Duodenal mucosa (tissue), 2 donors: ENCODE measurements around the gene PLXNB2.

Source experiments
- H3K27ac ChIP-seq: one replicate; pipeline ENCODE4 v1.7.0; 2013; ENCODE audit warnings: low read depth, low read length
- H3K27me3 ChIP-seq, 2 donors: one replicate each; pipeline ENCODE4 v1.7.0; 2013; ENCODE audit warnings: low read length in 2 of 2, control low read depth in 1 of 2; ENCODE audit not compliant: insufficient read depth in 2 of 2, control insufficient read depth in 1 of 2
- H3K36me3 ChIP-seq, 2 donors: one replicate each; pipeline ENCODE4 v1.7.0; 2013; ENCODE audit warnings: low read length in 2 of 2, control low read depth in 1 of 2; ENCODE audit not compliant: insufficient read depth in 2 of 2, control insufficient read depth in 1 of 2
- H3K4me1 ChIP-seq, 2 donors: one replicate each; pipeline ENCODE4 v1.7.0; 2013; ENCODE audit warnings: low read length in 2 of 2, control low read depth in 1 of 2; ENCODE audit not compliant: insufficient read depth in 2 of 2, control insufficient read depth in 1 of 2
- H3K4me3 ChIP-seq, 2 donors: one replicate each; pipeline ENCODE4 v1.7.0; 2013; ENCODE audit warnings: low read length in 2 of 2, low read depth in 1 of 2
- H3K9ac ChIP-seq, 2 donors: one replicate each; pipeline ENCODE4 v1.7.0; 2013; ENCODE audit warnings: low read length in 2 of 2, low read depth in 1 of 2
- H3K9me3 ChIP-seq, 2 donors: one replicate each; pipeline ENCODE4 v1.7.0; 2013; ENCODE audit warnings: low read length in 2 of 2, control low read depth in 1 of 2; ENCODE audit not compliant: control insufficient read depth in 1 of 2

Gene PLXNB2, protein sequence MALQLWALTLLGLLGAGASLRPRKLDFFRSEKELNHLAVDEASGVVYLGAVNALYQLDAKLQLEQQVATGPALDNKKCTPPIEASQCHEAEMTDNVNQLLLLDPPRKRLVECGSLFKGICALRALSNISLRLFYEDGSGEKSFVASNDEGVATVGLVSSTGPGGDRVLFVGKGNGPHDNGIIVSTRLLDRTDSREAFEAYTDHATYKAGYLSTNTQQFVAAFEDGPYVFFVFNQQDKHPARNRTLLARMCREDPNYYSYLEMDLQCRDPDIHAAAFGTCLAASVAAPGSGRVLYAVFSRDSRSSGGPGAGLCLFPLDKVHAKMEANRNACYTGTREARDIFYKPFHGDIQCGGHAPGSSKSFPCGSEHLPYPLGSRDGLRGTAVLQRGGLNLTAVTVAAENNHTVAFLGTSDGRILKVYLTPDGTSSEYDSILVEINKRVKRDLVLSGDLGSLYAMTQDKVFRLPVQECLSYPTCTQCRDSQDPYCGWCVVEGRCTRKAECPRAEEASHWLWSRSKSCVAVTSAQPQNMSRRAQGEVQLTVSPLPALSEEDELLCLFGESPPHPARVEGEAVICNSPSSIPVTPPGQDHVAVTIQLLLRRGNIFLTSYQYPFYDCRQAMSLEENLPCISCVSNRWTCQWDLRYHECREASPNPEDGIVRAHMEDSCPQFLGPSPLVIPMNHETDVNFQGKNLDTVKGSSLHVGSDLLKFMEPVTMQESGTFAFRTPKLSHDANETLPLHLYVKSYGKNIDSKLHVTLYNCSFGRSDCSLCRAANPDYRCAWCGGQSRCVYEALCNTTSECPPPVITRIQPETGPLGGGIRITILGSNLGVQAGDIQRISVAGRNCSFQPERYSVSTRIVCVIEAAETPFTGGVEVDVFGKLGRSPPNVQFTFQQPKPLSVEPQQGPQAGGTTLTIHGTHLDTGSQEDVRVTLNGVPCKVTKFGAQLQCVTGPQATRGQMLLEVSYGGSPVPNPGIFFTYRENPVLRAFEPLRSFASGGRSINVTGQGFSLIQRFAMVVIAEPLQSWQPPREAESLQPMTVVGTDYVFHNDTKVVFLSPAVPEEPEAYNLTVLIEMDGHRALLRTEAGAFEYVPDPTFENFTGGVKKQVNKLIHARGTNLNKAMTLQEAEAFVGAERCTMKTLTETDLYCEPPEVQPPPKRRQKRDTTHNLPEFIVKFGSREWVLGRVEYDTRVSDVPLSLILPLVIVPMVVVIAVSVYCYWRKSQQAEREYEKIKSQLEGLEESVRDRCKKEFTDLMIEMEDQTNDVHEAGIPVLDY (N-terminal part only)

DNA sequence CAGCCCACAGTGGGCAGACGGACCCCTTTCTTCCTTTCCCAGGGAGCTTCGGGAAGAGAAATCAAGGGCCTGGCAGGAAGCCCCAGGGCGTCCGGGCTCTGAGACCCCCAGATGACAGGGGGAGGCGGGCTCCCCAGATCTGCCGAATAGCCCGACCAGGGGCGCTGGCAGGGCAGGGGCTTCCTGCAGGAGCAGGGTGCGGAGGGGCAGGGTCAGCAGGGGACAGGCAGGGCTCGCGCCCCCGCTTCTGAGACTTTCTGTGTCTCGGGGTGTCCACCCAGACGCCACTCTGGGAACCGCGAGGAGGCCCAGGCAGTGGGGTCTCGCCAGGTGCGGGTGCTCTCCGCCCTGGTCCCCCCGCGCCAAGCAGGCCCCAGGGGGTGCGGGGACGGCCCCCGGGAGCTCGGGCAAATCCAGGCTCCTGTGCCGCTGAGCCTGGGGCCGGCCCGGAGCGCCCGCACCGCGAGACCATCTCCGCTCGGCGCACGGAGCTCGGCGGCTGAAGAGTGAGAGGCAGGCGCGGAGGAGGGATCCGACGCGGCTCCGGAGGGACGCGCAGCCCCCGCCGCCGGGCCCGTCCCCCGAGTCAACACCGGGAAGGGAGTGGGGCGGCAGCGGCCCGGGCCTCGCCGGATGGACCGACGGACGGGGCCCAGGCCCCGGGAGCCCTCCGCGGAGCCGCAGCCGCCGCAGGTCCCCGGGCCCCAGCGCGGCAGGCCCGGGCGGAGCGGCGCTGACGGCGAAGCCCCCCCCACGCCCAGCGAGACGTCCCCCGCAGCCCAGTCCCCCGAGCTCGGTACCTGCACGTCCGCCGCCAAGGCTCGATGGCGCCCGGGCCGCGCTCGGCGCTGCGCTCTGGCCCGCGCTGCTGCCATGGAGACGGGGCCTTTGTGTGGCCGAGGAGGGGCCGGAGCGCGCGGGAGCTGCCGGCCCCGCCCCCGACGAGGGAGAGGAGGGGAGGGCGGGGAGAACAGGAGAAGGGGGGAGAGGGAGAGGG, at the start of gene PLXNB2:
Gene PLXNB2 (minus strand): TSS at position 894 of the 997 bp plus-strand sequence. CDS start 17,062 bp downstream, outside the sequence.
- H3K4me3 ChIP-seq, result peak within 1 kb of the TSS; percentile 83 to 86
- H3K27ac ChIP-seq, result peak within 1 kb of the TSS; percentile 75
- H3K9ac ChIP-seq, result peak within 1 kb of the TSS; percentile 82 to 86
- H3K36me3 ChIP-seq, result no peaks in the 10 kb centered on the region
- no peaks in the 10 kb centered on the region for H3K9me3 ChIP-seq
- peaks cover 37 to 60% of the 10 kb centered on the region in 2 donors for H3K4me1 ChIP-seq
- H3K27me3 ChIP-seq, result no peaks in the 10 kb centered on the region

DNA sequence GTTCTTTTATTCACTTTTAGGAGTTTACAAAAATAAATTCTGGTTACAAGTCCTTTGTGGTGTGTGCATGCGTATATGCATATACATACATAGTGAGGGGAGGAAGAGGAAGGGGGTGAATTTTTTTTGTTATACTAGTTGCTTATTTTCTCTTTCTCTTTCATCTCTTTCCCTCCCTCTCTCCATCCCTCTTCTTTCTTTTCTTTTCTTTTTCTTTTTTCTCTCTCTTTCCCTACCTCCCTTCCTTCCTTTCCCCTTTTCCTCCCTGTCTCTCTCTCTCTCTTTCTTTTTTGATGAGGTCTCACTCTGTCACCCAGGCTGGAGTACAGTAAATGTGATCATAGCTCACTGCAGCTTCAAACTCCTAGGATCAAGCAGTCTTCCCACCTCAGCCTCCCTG, 49.8 kb upstream of the PLXNB2 start:
- Histone ChIP-seq H3K27me3 (no peaks in the 10 kb centered on the region), H3K9ac (no peak overlapping the region), H3K27ac (no peak overlapping the region)

GRCh38 chr22:50356186-50356585, 48.7 kb upstream of the PLXNB2 start:
- H3K27ac ChIP-seq, result no peak overlapping the region
- H3K27me3 ChIP-seq, result no peaks in the 10 kb centered on the region
- no peaks in the 10 kb centered on the region for H3K9me3 ChIP-seq
- H3K36me3 ChIP-seq, result peaks cover 0 to 15% of the 10 kb centered on the region in 2 donors
- H3K4me1 ChIP-seq, result no peaks in the 10 kb centered on the region
- H3K4me3 ChIP-seq, result no peak overlapping the region
- H3K9ac ChIP-seq, result no peak overlapping the region

More for the DNA sequence above, 49.8 kb upstream of the PLXNB2 start:
- H3K36me3 ChIP-seq, result peaks cover 0 to 25% of the 10 kb centered on the region in 2 donors
- no peak overlapping the region for H3K4me3 ChIP-seq
- no peaks in the 10 kb centered on the region for H3K9me3 ChIP-seq
- peaks cover 0 to 1% of the 10 kb centered on the region in 2 donors for H3K4me1 ChIP-seq

GRCh38 chr22:50348058-50348457, 40.6 kb upstream of the PLXNB2 start:
- Histone ChIP-seq H3K9ac (no peak overlapping the region), H3K27me3 (no peaks in the 10 kb centered on the region), H3K27ac (no peak overlapping the region), H3K36me3 (peaks cover 0 to 5% of the 10 kb centered on the region in 2 donors), H3K9me3 (no peaks in the 10 kb centered on the region), H3K4me3 (no peak overlapping the region), H3K4me1 (peaks cover 0 to 10% of the 10 kb centered on the region in 2 donors)

GRCh38 chr22:50347157-50347556, 39.7 kb upstream of the PLXNB2 start:
- Histone ChIP-seq H3K9ac (no peak overlapping the region), H3K27ac (no peak overlapping the region), H3K36me3 (no peaks in the 10 kb centered on the region), H3K4me1 (peaks cover 4 to 18% of the 10 kb centered on the region in 2 donors), H3K4me3 (no peak overlapping the region), H3K27me3 (no peaks in the 10 kb centered on the region), H3K9me3 (no peaks in the 10 kb centered on the region)

DNA sequence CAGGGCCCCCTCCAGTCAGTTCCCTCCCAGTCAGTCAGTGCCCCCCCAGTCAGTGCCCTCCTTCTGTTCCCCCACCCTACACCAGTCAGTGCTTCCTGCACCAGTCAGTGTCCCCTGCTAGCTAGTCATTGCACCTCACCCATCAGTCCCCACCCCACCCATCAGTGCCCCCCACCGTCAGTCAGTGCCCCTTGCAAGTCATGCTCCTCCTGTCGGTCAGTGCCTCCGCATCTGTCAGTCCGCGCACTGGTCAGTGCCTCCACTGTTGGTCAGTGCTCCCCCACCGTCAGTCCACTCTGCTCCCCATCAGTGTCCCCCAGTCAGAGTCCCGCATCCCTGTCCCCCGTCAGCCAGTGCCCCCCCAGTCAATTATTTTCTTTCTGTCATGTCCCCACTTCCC, 39.0 kb upstream of the PLXNB2 start:
- H3K27ac ChIP-seq, result no peak overlapping the region

GRCh38 chr22:50343541-50343935, 36.1 kb upstream of the PLXNB2 start:
- Histone ChIP-seq H3K9ac (peak overlapping the region; percentile 57 to 75), H3K36me3 (no peaks in the 10 kb centered on the region), H3K9me3 (no peaks in the 10 kb centered on the region), H3K27ac (peak overlapping the region; percentile 56), H3K27me3 (no peaks in the 10 kb centered on the region), H3K4me3 (peak overlapping the region; percentile 72 to 78), H3K4me1 (peaks cover 6 to 21% of the 10 kb centered on the region in 2 donors)

More for the DNA sequence above, 39.0 kb upstream of the PLXNB2 start:
- Histone ChIP-seq H3K9me3 (no peaks in the 10 kb centered on the region), H3K9ac (no peak overlapping the region), H3K4me1 (peaks cover 6 to 21% of the 10 kb centered on the region in 2 donors), H3K4me3 (no peak overlapping the region), H3K27me3 (no peaks in the 10 kb centered on the region), H3K36me3 (no peaks in the 10 kb centered on the region)

DNA sequence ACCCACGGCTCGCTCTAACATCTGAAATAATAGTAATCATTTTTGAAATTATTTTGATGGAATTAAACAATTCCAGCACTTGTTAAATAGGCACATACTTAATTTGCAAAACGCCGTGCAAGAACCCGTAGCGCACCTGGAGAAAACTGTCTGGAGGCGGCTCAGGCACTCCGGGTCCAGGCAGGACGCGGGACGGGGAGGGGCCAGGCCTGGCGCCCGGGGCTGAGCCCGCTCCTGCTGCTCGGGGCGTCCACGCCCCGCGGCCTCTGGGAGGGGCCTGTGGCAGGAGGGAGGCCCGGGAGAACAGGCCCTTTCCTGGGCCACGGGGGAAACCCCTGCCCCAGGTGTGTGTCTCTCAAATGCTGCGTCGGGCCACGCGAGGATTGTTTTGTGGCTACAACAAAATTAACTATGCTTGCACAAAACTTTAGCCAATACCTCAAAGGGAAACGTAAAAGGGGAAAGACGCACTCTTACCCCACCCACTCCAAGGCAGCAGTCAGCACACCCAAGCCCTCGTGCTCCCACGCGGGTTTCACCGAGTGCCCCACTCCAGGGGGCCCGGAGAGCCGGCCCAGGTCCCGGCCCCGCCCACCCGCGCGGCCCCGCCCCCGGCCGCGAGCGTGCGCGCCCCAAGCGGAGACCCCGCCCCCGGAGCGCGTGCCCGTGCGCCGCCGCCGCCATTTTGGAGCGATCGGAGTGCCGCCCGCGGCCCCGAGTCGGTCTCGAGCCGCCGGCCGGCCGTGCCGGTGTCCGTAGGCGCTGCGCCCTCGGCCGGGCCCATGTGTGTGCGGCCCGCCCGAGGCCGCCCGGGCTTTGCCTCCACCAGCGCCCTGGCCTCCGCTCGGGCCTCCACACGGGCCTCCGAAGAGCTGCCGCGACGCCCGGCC, 35.5 kb upstream of the PLXNB2 start, which contains the start of gene PPP6R2:
Gene PPP6R2 (plus strand): TSS at position 677 of the 890 bp plus-strand sequence. CDS start 50,582 bp downstream, outside the sequence.
- H3K4me1 ChIP-seq, result peaks cover 6 to 21% of the 10 kb centered on the region in 2 donors
- peak within 1 kb of the TSS; percentile 74 to 75 for H3K9ac ChIP-seq
- H3K36me3 ChIP-seq, result no peaks in the 10 kb centered on the region
- H3K27me3 ChIP-seq, result no peaks in the 10 kb centered on the region
- H3K4me3 ChIP-seq, result peak within 1 kb of the TSS; percentile 74 to 78
- H3K27ac ChIP-seq, result peak within 1 kb of the TSS; percentile 56
- no peaks in the 10 kb centered on the region for H3K9me3 ChIP-seq
